CD4-positive, alpha-beta T cell treated with Interleukin-15 for 1 hour (primary cell): ENCODE data around the gene NTRK2.

Experiments used
- DNase-seq: peaks from one replicate; pipeline ENCODE4 v3.0.0-alpha.2; 2020

NTRK2 gene

GRCh38 chr9:84993105-84993504 is 323.6 kb downstream of the NTRK2 start:
- no peak for DNase-seq

- no peak for DNase-seq
Observed at GRCh38 chr9:84996029-84996428, 326.5 kb downstream of the NTRK2 start.

GRCh38 chr9:84996716-84997115 is 327.2 kb downstream of the NTRK2 start:
- no peak for DNase-seq

GRCh38 chr9:84997472-84997871 is 327.9 kb downstream of the NTRK2 start:
- DNase-seq: no peak

GRCh38 chr9:84998639-84999038 is 329.1 kb downstream of the NTRK2 start:
- no peak for DNase-seq

- no peak for DNase-seq
Observed at GRCh38 chr9:84999788-85000187, 330.3 kb downstream of the NTRK2 start.

GRCh38 chr9:85001925-85002324 is 332.4 kb downstream of the NTRK2 start:
- no peak for DNase-seq

- no peak for DNase-seq
Observed at GRCh38 chr9:85004818-85005413, 335.4 kb downstream of the NTRK2 start.

- DNase-seq: no peak
Observed at GRCh38 chr9:85007748-85008147, 338.2 kb downstream of the NTRK2 start.

GRCh38 chr9:85008215-85008614 is 338.7 kb downstream of the NTRK2 start:
- DNase-seq: no peak

GRCh38 chr9:85009251-85009650 is 339.7 kb downstream of the NTRK2 start:
- no peak for DNase-seq

GRCh38 chr9:85013703-85014102 is 344.2 kb downstream of the NTRK2 start:
- no peak for DNase-seq

- no peak for DNase-seq
Observed at GRCh38 chr9:85014292-85014691, 344.8 kb downstream of the NTRK2 start.

GRCh38 chr9:85016384-85017006 is 347.0 kb downstream of the NTRK2 start:
- DNase-seq: no peak

- DNase-seq: no peak
Observed at GRCh38 chr9:85020791-85021190, 351.3 kb downstream of the NTRK2 start.

GRCh38 chr9:85021686-85022085 is 352.2 kb downstream of the NTRK2 start:
- DNase-seq: no peak

- DNase-seq: no peak
Observed at GRCh38 chr9:85024374-85024773, 354.8 kb downstream of the NTRK2 start.

- DNase-seq: no peak
Observed at GRCh38 chr9:85025638-85026037, 356.1 kb downstream of the NTRK2 start.

GRCh38 chr9:85027870-85028269 is 358.3 kb downstream of the NTRK2 start:
- no peak for DNase-seq

GRCh38 chr9:85030316-85030715 is 360.8 kb downstream of the NTRK2 start:
- DNase-seq: no peak

GRCh38 chr9:85036496-85036895 is 367.0 kb downstream of the NTRK2 start:
- no peak for DNase-seq

- no peak for DNase-seq
Observed at GRCh38 chr9:85038061-85038460, 368.5 kb downstream of the NTRK2 start.

- DNase-seq: no peak
Observed at GRCh38 chr9:85038824-85039608, 369.5 kb downstream of the NTRK2 start.

- no peak for DNase-seq
Observed at GRCh38 chr9:85040146-85040545, 370.6 kb downstream of the NTRK2 start.
